PC-3 (cell line): ENCODE measurements around the gene CYBC1.

Experiments
- CTCF ChIP-seq: fragments of 300-600 bp; sonication (generic); conservative IDR thresholded peaks from 2 replicates; pipeline ENCODE4 v1.5.1; 2017; ENCODE audit warnings: antibody characterized with exemption, low read depth, mild to moderate bottlenecking, low read length
- EZH2 ChIP-seq: fragments of 300-600 bp; sonication (generic); IDR thresholded peaks from one replicate; pipeline ENCODE4 v1.6.1; 2017; ENCODE audit warnings: antibody characterized with exemption, mild to moderate bottlenecking, low read length; ENCODE audit not compliant: unreplicated experiment
- EZH2phosphoT487 ChIP-seq: fragments of 300-600 bp; sonication (generic); IDR thresholded peaks from 2 replicates; pipeline ENCODE4 v1.6.1; 2018; ENCODE audit warnings: mild to moderate bottlenecking, antibody characterized with exemption, low read length, borderline replicate concordance

- TF ChIP-seq CTCF (no peak), EZH2 (no peak), EZH2phosphoT487 (no peak)
Measured at GRCh38 chr17:82428546-82428945, 22.0 kb downstream of the CYBC1 start.
